Adrenal gland (tissue), 5 donors: ENCODE data around the gene BDNF.
A peak's percentile ranks its signal among the peaks of the same experiment; 100 is the strongest.

Experiments
- CTCF ChIP-seq, 6 experiments: fragments of 450-650 bp in 4 of 6; fragments of 200-600 bp in 2 of 6; sonication (generic) in 1 of 6; IDR thresholded peaks; 1 replicate in 5 of 6; 2 replicates in 1 of 6; pipeline versions ENCODE4 v1.5.1 to v1.8.0; 2016 to 2021; ENCODE audit warnings: antibody characterized with exemption in 6 of 6, mild to moderate bottlenecking in 2 of 6, moderate library complexity in 1 of 6
- POLR2A ChIP-seq, 2 donors: fragments of 450-650 bp; IDR thresholded peaks; one replicate each; pipeline ENCODE4 v1.6.1; 2017; ENCODE audit warnings: antibody characterized with exemption in 2 of 2, mild to moderate bottlenecking in 2 of 2, moderate library complexity in 1 of 2
- donor health status: DM: no; HTN: no; CAD: no.

DNA sequence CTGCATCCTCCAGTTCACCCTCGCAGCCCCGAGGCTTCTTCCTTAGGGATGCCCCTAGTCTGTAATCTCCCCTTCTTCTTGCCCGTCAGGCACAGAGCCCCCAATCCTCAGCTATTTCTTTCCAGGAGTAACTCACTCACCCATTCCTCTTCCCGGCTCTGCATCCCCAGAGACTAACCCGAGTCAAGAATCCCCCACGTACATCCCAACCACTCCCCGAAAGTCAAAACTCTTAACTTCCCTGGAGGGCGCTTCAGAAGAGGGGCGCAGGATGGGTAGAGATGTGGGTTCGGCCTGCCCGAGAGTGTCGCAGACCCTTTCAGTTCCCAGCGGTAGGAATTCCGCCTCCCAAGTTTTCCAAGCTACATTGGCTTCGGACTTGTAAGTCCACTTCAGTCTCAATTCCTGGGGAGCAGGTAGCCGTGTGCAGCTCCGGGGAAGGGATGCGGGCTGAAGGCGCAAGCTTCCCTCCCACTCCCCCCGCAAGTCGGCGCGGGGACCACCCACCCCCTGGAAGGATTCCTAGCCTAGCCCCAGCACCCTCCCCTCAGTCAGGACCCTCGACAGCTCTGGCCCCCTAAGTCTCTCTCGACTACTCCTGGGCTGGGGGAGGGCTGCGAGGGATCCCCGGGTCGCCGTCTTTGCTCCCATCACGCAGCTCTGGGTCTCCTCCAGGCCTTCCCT lies 871 bp downstream of the BDNF start:
- TF ChIP-seq POLR2A (IDR thresholded peaks at IDR 0.05) (no peak), CTCF (IDR thresholded peaks at IDR 0.05) (peak in 2 of 6 experiments; percentile 14 to 19)
